B cell (primary cell): ENCODE results near the gene NR3C2. TPM values are rescaled to one million over a fixed set of nuclear protein-coding genes. Genes with fewer than 3 reads are reported as not detected.

ENCODE experiments used
- ATAC-seq: fragments of 200-7000 bp; cut with Tn5 transposase; one replicate; pipeline ENCODE4 v1.10.0; 2021; ENCODE audit warnings: low read depth, mild to moderate bottlenecking, moderate number of reproducible peaks, moderate library complexity
- CTCF ChIA-PET: fragments of 350-600 bp; sonication (Branson Sonifier 250); formaldehyde crosslinking; loops from one replicate; lab custom pipeline; 2021; ENCODE audit warnings: antibody characterized with exemption, inconsistent platforms; lab: Charles Lee
- POLR2A ChIA-PET: fragments of 350-600 bp; sonication (Branson Sonifier 250); formaldehyde crosslinking; loops from one replicate; lab custom pipeline; 2021; ENCODE audit warnings: antibody characterized with exemption; lab: Charles Lee
- DNase-seq: peaks from one replicate; pipeline ENCODE4 v3.0.0; 2013
- H2AFZ ChIP-seq: 2 replicates; pipeline ENCODE4 v1.6.1; 2012; ENCODE audit warnings: mild to moderate bottlenecking, low read depth, low read length; ENCODE audit not compliant: insufficient read depth, poor library complexity, severe bottlenecking
- H3K27ac ChIP-seq, 2 donors: 1 replicate in 1 of 2; 2 replicates in 1 of 2; pipeline ENCODE4 v1.5.1; 2012 to 2013; ENCODE audit warnings: low read length in 2 of 2, mild to moderate bottlenecking in 2 of 2, moderate library complexity in 1 of 2
- H3K27me3 ChIP-seq, 4 experiments: fragments of 200-600 bp in 1 of 4; sonication (generic) in 1 of 4; replicated peaks in 1 of 4; 1 replicate in 2 of 4; 2 replicates in 2 of 4; pipeline versions ENCODE4 v1.6.1 to v1.7.0; 2013 to 2016; ENCODE audit warnings: low read length in 3 of 4, mild to moderate bottlenecking in 2 of 4, mixed read lengths in 1 of 4, moderate library complexity in 1 of 4; ENCODE audit not compliant: insufficient read depth in 4 of 4, control insufficient read depth in 3 of 4; ENCODE audit errors: control extremely low read depth in 1 of 4
- H3K36me3 ChIP-seq, 2 experiments: replicated peaks in 1 of 2; 1 replicate in 1 of 2; 2 replicates in 1 of 2; pipeline versions ENCODE4 v1.6.1 to v1.7.1; 2013; ENCODE audit warnings: low read length in 1 of 2; ENCODE audit not compliant: insufficient read depth in 2 of 2, control insufficient read depth in 1 of 2; ENCODE audit errors: control extremely low read depth in 1 of 2, extremely low read depth in 1 of 2
- H3K4me1 ChIP-seq, 2 donors: fragments of 200-600 bp in 1 of 2; sonication (generic) in 1 of 2; 1 replicate in 1 of 2; 2 replicates in 1 of 2; pipeline versions ENCODE4 v1.5.1 to v1.6.1; 2013 to 2017; ENCODE audit warnings: low read length in 2 of 2; ENCODE audit not compliant: control insufficient read depth in 2 of 2, insufficient read depth in 2 of 2
- H3K4me2 ChIP-seq: replicated peaks from 2 replicates; pipeline ENCODE3; 2012; ENCODE audit warnings: mild to moderate bottlenecking, low read depth, low read length; ENCODE audit not compliant: poor library complexity, severe bottlenecking
- H3K4me3 ChIP-seq, 5 experiments: fragments of 200-600 bp in 1 of 5; sonication (generic) in 1 of 5; 1 replicate in 3 of 5; 2 replicates in 2 of 5; pipeline versions ENCODE4 v1.5.1 to v1.7.0; 2011 to 2016; ENCODE audit warnings: low read length in 4 of 5, mild to moderate bottlenecking in 4 of 5, low read depth in 2 of 5, control low read depth in 1 of 5, moderate library complexity in 1 of 5; ENCODE audit not compliant: insufficient read depth in 1 of 5; ENCODE audit errors: control extremely low read depth in 1 of 5, extremely low read depth in 1 of 5
- H3K79me2 ChIP-seq: fragments of 200-600 bp; sonication (generic); one replicate; pipeline ENCODE4 v1.6.0; 2016; ENCODE audit warnings: low read length; ENCODE audit not compliant: control insufficient read depth, insufficient read depth
- H3K9ac ChIP-seq: fragments of 200-600 bp; sonication (generic); 2 replicates; pipeline ENCODE4 v1.6.1; 2017; ENCODE audit warnings: mild to moderate bottlenecking, low read length, moderate library complexity
- H3K9me3 ChIP-seq, 3 donors: one replicate each; pipeline versions ENCODE4 v1.6.1 to v1.7.1; 2013; ENCODE audit warnings: low read length in 2 of 3; ENCODE audit not compliant: control insufficient read depth in 2 of 3, insufficient read depth in 1 of 3; ENCODE audit errors: control extremely low read depth in 1 of 3
- H4K20me1 ChIP-seq: 2 replicates; pipeline ENCODE4 v1.6.0; 2012; ENCODE audit warnings: mild to moderate bottlenecking, low read length; ENCODE audit not compliant: insufficient read depth, control insufficient read depth, poor library complexity, severe bottlenecking
- H3K27ac Mint-ChIP-seq: one replicate; pipeline ENCODE4 v1.8.0; 2021; ENCODE audit warnings: mixed read lengths
- H3K27me3 Mint-ChIP-seq: one replicate; pipeline ENCODE4 v1.8.0; 2021; ENCODE audit warnings: mixed read lengths
- H3K4me1 Mint-ChIP-seq: one replicate; pipeline ENCODE4 v1.8.0; 2021; ENCODE audit warnings: mixed read lengths
- H3K4me3 Mint-ChIP-seq: one replicate; pipeline ENCODE4 v1.8.0; 2021; ENCODE audit warnings: mixed read lengths
- H3K9me3 Mint-ChIP-seq: one replicate; pipeline ENCODE4 v1.8.0; 2022; ENCODE audit warnings: mixed read lengths; ENCODE audit not compliant: insufficient read depth
- CTCF ChIP-seq: fragments of 200-600 bp; IDR thresholded peaks from one replicate; pipeline ENCODE4 v1.8.0; 2022; ENCODE audit warnings: antibody characterized with exemption, mild to moderate bottlenecking
- EZH2 ChIP-seq: IDR thresholded peaks from 2 replicates; pipeline ENCODE4 v1.6.1; 2012; ENCODE audit warnings: borderline replicate concordance, low read depth, mild to moderate bottlenecking, moderate library complexity, low read length; ENCODE audit not compliant: insufficient read depth, poor library complexity, severe bottlenecking
- WGBS: methylation state at CpG from one replicate; pipeline ENCODE4 v1.1.5; 2013; ENCODE audit warnings: missing lambda C conversion rate; ENCODE audit not compliant: insufficient coverage; 5-methylcytosine and 5-hydroxymethylcytosine counted together
- intact Hi-C: fragments of 100-400 bp; cut with micrococcal nuclease; formaldehyde crosslinking; loops from one replicate; pipeline ENCODE4 v1.10.0; 2022
- polyA plus RNA-seq: library from polyadenylated mRNA; depleted of rRNA; stranded (reverse); fragments of >200 nt; gene quantifications from 2 replicates; pipeline ENCODE4 v1.2.3, GENCODE V29; 2012
- total RNA-seq, 2 donors: library from RNA; stranded (reverse); fragments of 120-200 nt in 1 of 2; gene quantifications; 1 replicate in 1 of 2; 2 replicates in 1 of 2; pipeline versions ENCODE4 v1.2.3 to v1.2.4, GENCODE V29; 2013 to 2022

Gene NR3C2
- total and polyA plus RNA-seq, 2 donors (not counting 1 experiment from before 2014, with no cell fraction given): 6.7 to 19.3 TPM

GRCh38 chr4:148068065-148068911, 373.9 kb downstream of the NR3C2 start:
- Mint-ChIP-seq H3K27ac (no peak overlapping the region), H3K9me3 (no peaks in the 10 kb centered on the region), H3K27me3 (no peaks in the 10 kb centered on the region), H3K4me1 (no peaks in the 10 kb centered on the region), H3K4me3 (no peak overlapping the region)
- TF ChIP-seq EZH2 (no peak), CTCF (no peak)
- Histone ChIP-seq H3K4me3 (no peak overlapping the region), H3K27me3 (no peaks in the 10 kb centered on the region), H3K4me2 (no peak overlapping the region), H3K36me3 (no peaks in the 10 kb centered on the region), H3K9ac (no peak overlapping the region), H4K20me1 (no peaks in the 10 kb centered on the region), H3K4me1 (no peaks in the 10 kb centered on the region), H3K79me2 (no peaks in the 10 kb centered on the region), H3K27ac (no peak overlapping the region), H2AFZ (no peak overlapping the region), H3K9me3 (peaks cover 0 to 12% (median 0%) of the 10 kb centered on the region in 3 donors)
- no peak for DNase-seq
- ATAC-seq: no peak
- ChIA-PET CTCF (interaction anchor here (1.0 kb wide), 1 partner anchor 50 kb away, joined by 3 read pairs; no protein-coding TSS in a partner anchor), POLR2A (no interaction called here)
- intact Hi-C loops: no loop called here
- 80% methylated on average over 7 of the region's 13 CpGs for WGBS

- no peak overlapping the region for H3K27ac Mint-ChIP-seq
- intact Hi-C loops: no loop called here
- Histone ChIP-seq H3K9ac (no peak overlapping the region), H2AFZ (no peak overlapping the region), H3K4me3 (no peak overlapping the region), H3K4me2 (no peak overlapping the region), H3K27ac (no peak overlapping the region), H3K36me3 (no peaks in the 10 kb centered on the region), H4K20me1 (no peaks in the 10 kb centered on the region), H3K9me3 (peaks cover 0 to 3% (median 0%) of the 10 kb centered on the region in 3 donors), H3K4me1 (no peaks in the 10 kb centered on the region), H3K27me3 (no peaks in the 10 kb centered on the region), H3K79me2 (no peaks in the 10 kb centered on the region)
- H3K9me3 Mint-ChIP-seq: no peaks in the 10 kb centered on the region
- H3K27me3 Mint-ChIP-seq: no peaks in the 10 kb centered on the region
- H3K4me1 Mint-ChIP-seq: no peaks in the 10 kb centered on the region
- DNase-seq (no peak), ATAC-seq (no peak)
- no peak for TF ChIP-seq CTCF
- no peak for TF ChIP-seq EZH2
- WGBS: 98% methylated on average over 5 of the region's 6 CpGs
- ChIA-PET CTCF (no interaction called here), POLR2A (no interaction called here)
- H3K4me3 Mint-ChIP-seq: no peak overlapping the region
Measured at GRCh38 chr4:148067301-148067916, 374.8 kb downstream of the NR3C2 start.
